ENCODE results near the gene COL18A1.

- TF ChIP-seq EP300 (IDR thresholded peaks at IDR 0.05; ENCODE audit: borderline replicate concordance in 1 of 2, low read depth in 1 of 2, low read length in 1 of 2) (no peak), MAX (IDR thresholded peaks at IDR 0.05; ENCODE audit: low read depth) (0 out of 2 replicates have a peak, but pooled peaks have one; percentile 25), GABPA (IDR thresholded peaks at IDR 0.05; ENCODE audit: low read depth) (no peak), CTCF (IDR thresholded peaks at IDR 0.05) (no peak), POLR2AphosphoS5 (IDR thresholded peaks at IDR 0.05; ENCODE audit: low read depth, low read length) (no peak), ZBTB33 (IDR thresholded peaks at IDR 0.05; ENCODE audit: borderline replicate concordance, low read depth) (no peak), NRF1 (IDR thresholded peaks at IDR 0.05; ENCODE audit: low read depth, low read length) (no peak), SIN3A (IDR thresholded peaks at IDR 0.05; ENCODE audit: borderline replicate concordance, low read depth, low read length) (no peak), CHD2 (IDR thresholded peaks at IDR 0.05; ENCODE audit: low read length, partially characterized antibody) (no peak), MXI1 (IDR thresholded peaks at IDR 0.05; ENCODE audit: low read depth, low read length) (no peak), SMC3 (IDR thresholded peaks at IDR 0.05; ENCODE audit: low read depth, low read length) (no peak), FOXM1 (IDR thresholded peaks at IDR 0.05; ENCODE audit: low read depth) (no peak), YY1 (IDR thresholded peaks at IDR 0.05; ENCODE audit: low read depth) (no peak), JUND (IDR thresholded peaks at IDR 0.05) (no peak; the same call in 1 of the 2 replicates)
Observed at GRCh38 chr21:45460611-45461368, 55.8 kb downstream of the COL18A1 start.
